Testis (tissue), 2 donors: ENCODE results near the gene XAF1.

ENCODE experiments used
- CTCF ChIP-seq, 3 experiments: fragments of 450-650 bp in 2 of 3; fragments of 200-600 bp in 1 of 3; sonication (generic) in 1 of 3; IDR thresholded peaks; one replicate each; pipeline ENCODE4 v1.5.1; 2016 to 2019; ENCODE audit warnings: antibody characterized with exemption in 3 of 3, mild to moderate bottlenecking in 2 of 3, moderate library complexity in 1 of 3
- POLR2A ChIP-seq: fragments of 450-650 bp; IDR thresholded peaks from one replicate; pipeline ENCODE4 v1.6.1; 2017; ENCODE audit warnings: antibody characterized with exemption, mild to moderate bottlenecking, moderate library complexity

GRCh38 chr17:6706499-6706898, 49.3 kb upstream of the XAF1 start:
- TF ChIP-seq CTCF (IDR thresholded peaks at IDR 0.05) (no peak), POLR2A (no peak)
